Effector memory CD4-positive, alpha-beta T cell (primary cell): ENCODE measurements around the gene AHCTF1.

Source experiments
- DNase-seq, 3 donors: peaks; one replicate each; pipeline ENCODE4 v3.0.0-alpha.2; 2020
- H3K27ac ChIP-seq: 2 replicates; pipeline ENCODE4 v1.7.0; 2013; ENCODE audit warnings: mild to moderate bottlenecking, low read length, moderate library complexity; ENCODE audit not compliant: insufficient read depth, poor library complexity, severe bottlenecking
- H3K27me3 ChIP-seq: replicated peaks from 2 replicates; pipeline ENCODE4 v1.7.0; 2013; ENCODE audit warnings: mild to moderate bottlenecking, low read length; ENCODE audit not compliant: insufficient read depth, control insufficient read depth, poor library complexity, severe bottlenecking
- H3K36me3 ChIP-seq: 2 replicates; pipeline ENCODE4 v1.7.0; 2013; ENCODE audit warnings: mild to moderate bottlenecking, low read length, moderate library complexity; ENCODE audit not compliant: control insufficient read depth, insufficient read depth
- H3K4me1 ChIP-seq: 2 replicates; pipeline ENCODE4 v1.7.0; 2013; ENCODE audit warnings: low read length, mild to moderate bottlenecking; ENCODE audit not compliant: control insufficient read depth, insufficient read depth, poor library complexity, severe bottlenecking
- H3K4me3 ChIP-seq: 2 replicates; pipeline ENCODE4 v1.7.0; 2013; ENCODE audit warnings: low read length, low read depth, mild to moderate bottlenecking; ENCODE audit not compliant: insufficient read depth, poor library complexity, severe bottlenecking
- H3K9me3 ChIP-seq: 2 replicates; pipeline ENCODE4 v1.7.0; 2013; ENCODE audit warnings: mild to moderate bottlenecking, low read length, moderate library complexity; ENCODE audit not compliant: control insufficient read depth

AHCTF1 gene

DNA sequence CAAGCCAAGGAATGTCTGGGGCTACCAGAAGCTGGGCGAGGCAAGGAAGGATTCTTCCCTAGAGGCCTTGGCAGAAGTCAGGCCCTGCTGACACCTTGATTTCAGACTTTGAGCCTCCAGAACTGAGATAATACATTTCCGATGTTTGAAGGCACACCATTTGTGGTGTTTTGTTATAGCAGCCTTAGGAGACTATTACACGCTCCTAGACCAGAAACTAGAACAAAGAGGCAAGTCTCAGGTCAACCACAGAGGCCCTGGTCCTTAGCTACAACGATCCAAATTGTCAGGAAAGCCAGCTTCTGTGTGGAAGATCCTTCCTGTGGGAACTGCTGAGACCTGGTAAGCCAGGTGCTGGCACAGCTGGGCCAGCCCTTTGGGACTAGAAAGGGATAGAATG is 19.7 kb upstream of the AHCTF1 start:
- Histone ChIP-seq H3K27ac (no peak overlapping the region), H3K9me3 (no peaks in the 10 kb centered on the region), H3K27me3 (no peaks in the 10 kb centered on the region), H3K36me3 (no peaks in the 10 kb centered on the region), H3K4me3 (no peak overlapping the region), H3K4me1 (no peaks in the 10 kb centered on the region)
- no peak for DNase-seq

DNA sequence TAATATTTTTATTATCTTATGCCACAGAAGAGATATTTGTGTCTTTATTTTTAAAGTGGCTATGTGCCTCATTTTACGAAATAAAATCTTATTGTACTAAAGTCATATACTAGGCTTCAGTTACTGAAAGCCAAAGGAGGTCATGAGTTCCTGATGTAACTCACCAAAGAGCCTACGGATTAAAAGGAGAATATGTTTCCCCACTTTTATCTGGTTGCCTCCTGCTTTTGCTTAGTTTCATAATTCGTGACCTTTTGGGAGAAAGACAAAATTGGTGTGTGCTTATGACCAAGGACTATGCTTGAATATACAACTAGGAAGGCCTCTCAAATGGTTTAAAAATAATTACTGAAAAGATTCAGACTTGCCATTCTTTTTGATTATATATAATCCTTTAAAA is 18.2 kb upstream of the AHCTF1 start:
- no peaks in the 10 kb centered on the region for H3K9me3 ChIP-seq
- no peaks in the 10 kb centered on the region for H3K27me3 ChIP-seq
- DNase-seq, result no peak
- no peak overlapping the region for H3K4me3 ChIP-seq
- H3K36me3 ChIP-seq, result no peaks in the 10 kb centered on the region
- no peak overlapping the region for H3K27ac ChIP-seq
- H3K4me1 ChIP-seq, result no peaks in the 10 kb centered on the region

DNA sequence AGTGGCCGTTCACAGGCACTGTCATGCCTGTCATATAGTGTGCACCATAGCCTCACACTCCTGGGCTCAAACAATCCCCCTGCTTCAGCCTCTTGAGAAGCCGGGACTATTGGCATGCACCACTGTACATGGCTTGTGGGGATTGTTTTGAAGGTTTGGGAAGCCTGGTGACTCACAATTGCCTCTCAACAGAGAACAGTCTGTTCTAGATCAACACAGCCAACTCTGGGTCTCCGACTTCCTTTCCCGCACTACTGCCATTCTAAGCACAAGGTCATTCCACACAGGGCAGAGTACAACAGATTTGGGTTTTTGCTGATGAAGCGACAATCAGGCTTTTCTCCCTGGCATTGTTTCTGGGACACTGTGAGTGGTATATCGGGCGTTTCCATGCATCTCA is 15.5 kb upstream of the AHCTF1 start:
- H3K4me3 ChIP-seq, result no peak overlapping the region

DNA sequence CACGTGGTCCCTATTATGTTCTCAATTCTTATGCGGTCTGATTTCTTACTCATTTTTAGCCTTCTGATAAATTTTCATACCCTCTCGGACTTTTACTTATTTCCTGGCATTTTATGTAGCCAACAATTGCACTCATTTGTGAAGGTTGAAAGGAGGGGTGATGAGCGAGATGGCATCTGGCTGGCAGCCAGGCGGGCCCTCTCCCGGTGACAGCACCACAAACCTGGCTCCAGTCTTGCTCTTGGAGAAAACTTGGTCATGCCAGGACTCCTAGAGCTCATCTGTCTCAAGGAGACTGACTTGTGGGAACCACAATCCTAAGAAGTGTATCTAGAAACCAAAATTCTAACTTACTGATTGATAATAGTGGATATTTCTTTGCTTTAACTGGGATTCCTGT is 14.6 kb upstream of the AHCTF1 start:
- Histone ChIP-seq H3K9me3 (no peaks in the 10 kb centered on the region), H3K4me1 (no peaks in the 10 kb centered on the region), H3K36me3 (no peaks in the 10 kb centered on the region), H3K27me3 (no peaks in the 10 kb centered on the region), H3K27ac (no peak overlapping the region), H3K4me3 (no peak overlapping the region)
- DNase-seq, result no peak

More for the DNA sequence above, 15.5 kb upstream of the AHCTF1 start:
- Histone ChIP-seq H3K9me3 (no peaks in the 10 kb centered on the region), H3K4me1 (no peaks in the 10 kb centered on the region), H3K27me3 (no peaks in the 10 kb centered on the region), H3K36me3 (no peaks in the 10 kb centered on the region), H3K27ac (no peak overlapping the region)
- no peak for DNase-seq

DNA sequence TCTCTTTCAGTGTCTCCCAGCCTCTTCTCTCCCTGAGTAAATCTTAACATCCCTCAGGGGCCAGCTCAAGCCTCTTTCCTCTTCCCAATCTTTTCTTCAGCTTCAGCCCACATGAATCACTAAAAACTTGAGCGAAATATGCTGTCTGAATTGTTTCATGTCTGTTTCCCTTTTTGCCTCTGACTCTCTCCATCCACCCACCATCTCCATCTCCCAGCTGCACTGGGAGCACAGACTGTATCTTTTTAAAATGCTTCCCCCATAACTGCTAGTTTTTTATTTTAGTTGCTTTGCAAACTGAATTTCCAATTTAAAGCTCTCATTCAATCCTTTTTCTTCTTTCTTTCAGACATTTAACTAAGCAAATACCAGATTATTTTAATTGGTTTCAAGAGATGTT is 3.0 kb upstream of the AHCTF1 start:
- H3K27me3 ChIP-seq, result no peaks in the 10 kb centered on the region
- H3K36me3 ChIP-seq, result no peaks in the 10 kb centered on the region
- no peaks in the 10 kb centered on the region for H3K9me3 ChIP-seq
- no peak overlapping the region for H3K27ac ChIP-seq
- DNase-seq, result no peak
- H3K4me1 ChIP-seq, result peaks cover 11% of the 10 kb centered on the region
- H3K4me3 ChIP-seq, result no peak overlapping the region

DNA sequence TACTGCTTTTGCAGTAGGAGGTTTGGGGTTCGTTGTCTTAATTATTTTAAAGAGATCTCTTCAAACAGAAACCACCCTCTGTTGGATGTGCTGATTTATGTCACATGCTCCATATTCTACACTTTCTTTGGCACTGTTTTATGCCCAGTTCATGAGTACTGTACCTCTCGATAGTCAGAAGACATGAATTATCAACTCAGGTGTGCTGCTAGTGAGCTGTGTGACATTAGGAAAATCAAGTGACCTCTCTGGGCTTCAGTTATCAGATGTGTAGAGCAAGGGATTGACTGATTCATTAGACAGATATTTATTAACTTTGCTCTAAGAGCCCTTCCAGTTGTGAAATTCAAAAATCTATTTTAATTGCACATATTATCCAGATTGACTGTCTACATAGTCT is 2.1 kb upstream of the AHCTF1 start:
- Histone ChIP-seq H3K27me3 (no peaks in the 10 kb centered on the region), H3K36me3 (no peaks in the 10 kb centered on the region), H3K27ac (no peak overlapping the region), H3K4me1 (peaks cover 11% of the 10 kb centered on the region), H3K4me3 (no peak overlapping the region), H3K9me3 (no peaks in the 10 kb centered on the region)
- DNase-seq, result no peak

DNA sequence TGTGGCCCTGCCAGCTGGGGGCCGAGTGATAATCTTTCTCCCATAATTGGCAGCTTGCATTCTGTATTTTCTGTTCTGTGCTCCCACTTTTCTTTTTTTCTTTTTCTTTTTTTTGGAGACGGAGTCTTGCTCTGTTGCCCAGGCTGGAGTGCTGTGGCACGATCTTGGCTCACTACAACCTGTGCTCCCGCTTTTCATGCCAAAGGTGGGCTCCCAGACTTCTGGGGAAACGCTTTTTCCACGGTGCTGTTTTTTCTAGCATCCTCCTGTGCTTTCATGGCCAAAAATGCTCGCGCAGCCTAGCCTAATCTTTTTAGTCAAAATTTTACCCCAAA is 585 bp upstream of the AHCTF1 start:
- peak overlapping the region; percentile 97 for H3K4me3 ChIP-seq
- H3K27me3 ChIP-seq, result no peaks in the 10 kb centered on the region
- H3K27ac ChIP-seq, result peak overlapping the region; percentile 89
- H3K36me3 ChIP-seq, result no peaks in the 10 kb centered on the region
- DNase-seq, result no peak
- peaks cover 11% of the 10 kb centered on the region for H3K4me1 ChIP-seq
- no peaks in the 10 kb centered on the region for H3K9me3 ChIP-seq

DNA sequence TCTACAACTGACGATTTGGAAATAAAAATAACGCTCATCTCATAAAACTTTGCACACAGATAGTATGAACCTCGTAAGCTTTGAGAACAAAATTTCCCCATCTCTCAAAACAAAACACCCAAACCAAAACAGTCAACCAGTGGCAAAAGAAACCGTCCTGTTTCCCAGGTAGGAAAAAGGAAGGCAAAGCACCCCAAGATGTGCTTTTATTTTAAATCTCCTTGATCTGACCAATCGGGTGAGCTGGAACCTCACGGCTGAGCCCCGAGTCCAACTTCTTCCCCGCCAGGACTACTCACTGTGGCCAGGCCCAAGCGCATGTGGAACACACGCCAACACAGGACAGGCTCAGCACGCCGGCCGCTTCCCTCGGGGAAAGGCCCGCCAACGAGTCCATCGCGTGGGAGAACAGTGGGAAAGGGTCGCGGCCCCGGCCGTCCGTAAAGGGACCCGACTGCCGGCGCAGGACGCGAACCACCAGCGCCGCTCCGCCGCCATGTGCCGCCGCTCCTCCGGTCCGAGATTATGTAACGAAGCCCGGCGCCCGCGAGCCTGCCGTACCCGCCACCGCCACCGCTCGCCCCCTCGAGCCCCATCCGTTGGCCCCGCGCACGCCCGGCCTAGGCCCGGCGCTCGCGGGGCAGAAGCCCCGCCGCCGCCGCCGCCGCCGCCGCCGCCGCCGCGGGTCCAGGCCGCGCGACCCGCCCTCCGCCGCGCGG is 759 bp downstream of the AHCTF1 start:
- Histone ChIP-seq H3K9me3 (no peaks in the 10 kb centered on the region), H3K27me3 (no peaks in the 10 kb centered on the region), H3K36me3 (peaks cover 6% of the 10 kb centered on the region), H3K27ac (peak overlapping the region; percentile 89), H3K4me3 (peak overlapping the region; percentile 97), H3K4me1 (peaks cover 11% of the 10 kb centered on the region)
- DNase-seq, result peak; percentile 43 to 46 (median 45)

DNA sequence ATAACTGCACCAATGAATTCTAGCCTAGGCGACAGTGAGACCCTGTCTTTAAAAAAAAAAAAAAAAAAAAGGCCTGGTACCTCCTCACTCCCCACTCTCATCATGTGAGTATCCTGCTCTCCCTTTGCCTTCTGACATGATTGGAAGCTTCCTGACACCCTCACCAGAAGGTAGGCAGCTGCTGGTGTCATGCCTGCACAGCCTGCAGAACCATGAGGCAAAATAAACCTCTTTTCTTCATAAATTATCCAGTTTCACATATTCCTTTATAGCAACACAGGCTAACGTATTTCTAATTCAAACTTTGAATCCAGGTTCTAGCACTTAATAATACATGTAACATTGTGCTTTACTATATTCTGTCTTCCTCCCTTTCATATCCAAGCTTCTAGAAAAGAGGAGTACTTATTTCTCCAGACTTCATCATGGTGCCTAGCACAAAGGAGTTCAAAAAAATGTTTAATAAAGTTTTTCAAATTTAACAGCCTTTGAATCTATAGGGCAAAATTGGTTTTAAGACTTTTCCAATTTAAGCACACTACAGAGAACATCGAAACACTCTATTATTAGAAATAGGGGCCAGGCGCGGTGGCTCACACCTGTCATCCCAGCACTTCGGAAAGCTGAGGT is 5.6 kb downstream of the AHCTF1 start:
- Histone ChIP-seq H3K4me3 (no peak overlapping the region), H3K36me3 (peaks cover 9% of the 10 kb centered on the region), H3K27me3 (no peaks in the 10 kb centered on the region), H3K27ac (no peak overlapping the region), H3K4me1 (peaks cover 9% of the 10 kb centered on the region), H3K9me3 (no peaks in the 10 kb centered on the region)
- no peak for DNase-seq

DNA sequence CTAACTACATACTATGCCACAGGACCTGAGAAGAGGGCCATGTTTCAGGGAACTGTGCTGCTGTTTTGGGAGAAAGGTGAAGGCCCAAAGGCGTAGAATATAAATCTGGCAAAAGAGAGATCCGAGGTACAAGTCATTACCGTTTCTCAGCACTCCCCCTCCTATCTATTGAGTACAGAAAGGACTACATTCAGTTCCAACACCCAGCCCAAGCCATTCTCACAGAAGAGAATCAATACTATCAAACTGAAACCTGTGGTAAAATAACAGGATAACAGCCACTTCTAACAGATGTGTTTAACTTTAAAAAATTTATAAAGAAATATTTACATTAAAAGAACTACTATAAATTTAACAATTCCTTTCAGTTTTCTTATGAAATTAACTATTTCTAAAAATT is 7.8 kb downstream of the AHCTF1 start:
- Histone ChIP-seq H3K27ac (no peak overlapping the region), H3K4me3 (no peak overlapping the region), H3K27me3 (no peaks in the 10 kb centered on the region), H3K4me1 (peaks cover 2% of the 10 kb centered on the region), H3K36me3 (peaks cover 9% of the 10 kb centered on the region), H3K9me3 (no peaks in the 10 kb centered on the region)
- DNase-seq, result no peak
